IPS-NIHi7 (cell line): ENCODE results near the gene DPYD.

Source experiments
- DNase-seq: peaks from one replicate; pipeline ENCODE4 v3.0.0; 2012; ENCODE audit warnings: mixed read lengths; ENCODE audit errors: extremely low spot score

The DPYD gene

GRCh38 chr1:97441966-97442365 is 478.9 kb downstream of the DPYD start:
- no peak for DNase-seq

- DNase-seq: no peak
Measured at GRCh38 chr1:97433824-97434177, 487.0 kb downstream of the DPYD start.

- no peak for DNase-seq
Measured at GRCh38 chr1:97433094-97433823, 487.6 kb downstream of the DPYD start.

- no peak for DNase-seq
Measured at GRCh38 chr1:97427371-97427770, 493.5 kb downstream of the DPYD start.

- DNase-seq: no peak
Measured at GRCh38 chr1:97424209-97424608, 496.6 kb downstream of the DPYD start.

GRCh38 chr1:97423403-97423802 is 497.4 kb downstream of the DPYD start:
- no peak for DNase-seq

- DNase-seq: no peak
Measured at GRCh38 chr1:97417661-97418060, 503.2 kb downstream of the DPYD start.

- DNase-seq: no peak
Measured at GRCh38 chr1:97414682-97415312, 506.0 kb downstream of the DPYD start.

GRCh38 chr1:97412737-97413136 is 508.1 kb downstream of the DPYD start:
- no peak for DNase-seq

- no peak for DNase-seq
Measured at GRCh38 chr1:97412166-97412565, 508.7 kb downstream of the DPYD start.

GRCh38 chr1:97396463-97396862 is 524.4 kb downstream of the DPYD start:
- DNase-seq: no peak

GRCh38 chr1:97392701-97393100 is 528.1 kb downstream of the DPYD start:
- no peak for DNase-seq

- DNase-seq: no peak
Measured at GRCh38 chr1:97385536-97386277, 535.1 kb downstream of the DPYD start.

GRCh38 chr1:97384294-97384968 is 536.4 kb downstream of the DPYD start:
- DNase-seq: no peak

- no peak for DNase-seq
Measured at GRCh38 chr1:97383797-97384196, 537.0 kb downstream of the DPYD start.

GRCh38 chr1:97382206-97382605 is 538.6 kb downstream of the DPYD start:
- no peak for DNase-seq

GRCh38 chr1:97379387-97380075 is 541.3 kb downstream of the DPYD start:
- DNase-seq: no peak

GRCh38 chr1:97378596-97378995 is 542.2 kb downstream of the DPYD start:
- no peak for DNase-seq

GRCh38 chr1:97377432-97378034 is 543.3 kb downstream of the DPYD start:
- no peak for DNase-seq

GRCh38 chr1:97373000-97373399 is 547.8 kb downstream of the DPYD start:
- DNase-seq: no peak

GRCh38 chr1:97372531-97372930 is 548.3 kb downstream of the DPYD start:
- DNase-seq: no peak
